Liver (tissue), 3 donors: ENCODE data around the gene SF3B5.

Source experiments
- CTCF ChIP-seq: fragments of 150-350 bp; IDR thresholded peaks from 2 replicates; pipeline ENCODE4 v1.5.1; 2017; ENCODE audit warnings: improper control_type of control experiment, low read depth, low read length; ENCODE audit not compliant: missing input control
- RAD21 ChIP-seq, 2 donors: IDR thresholded peaks; 2 replicates each; pipeline ENCODE4 v1.6.1; 2016; ENCODE audit warnings: antibody characterized with exemption in 2 of 2, mild to moderate bottlenecking in 2 of 2
- donor health status: healthy.
- donor health status: healthy.

DNA sequence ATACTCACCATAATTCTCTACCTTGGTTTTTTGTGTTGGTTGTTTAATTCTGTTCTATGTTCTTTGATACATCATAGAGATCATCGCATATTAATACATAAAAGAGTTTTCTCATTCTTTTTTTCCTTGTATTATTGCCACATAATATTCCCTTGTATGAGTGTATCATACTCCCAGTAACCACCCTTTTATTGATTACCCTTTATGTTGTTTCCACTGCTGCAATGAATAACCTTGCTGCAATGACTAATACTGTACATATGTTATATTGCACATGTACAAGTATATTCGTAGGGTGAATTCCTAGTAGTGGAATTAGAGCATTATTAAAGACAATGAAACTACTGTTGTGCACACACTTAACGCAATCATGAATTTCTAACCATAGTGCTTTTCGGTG, 9.1 kb upstream of the SF3B5 start:
- TF ChIP-seq CTCF, result no peak
- TF ChIP-seq RAD21 (IDR thresholded peaks at IDR 0.05), result no peak
